Calu3 (cell line): Measurements from ENCODE around the gene INSRR. TPM values are rescaled to one million over a fixed set of nuclear protein-coding genes. Genes with fewer than 3 reads are reported as not detected.

Source experiments
- BruUV-seq: library from RNA; stranded (reverse); fragments of 400-500 nt; replicated peaks from 2 replicates; lab custom pipeline; 2021; lab: Mats Ljungman, UMichigan
- CTCF ChIA-PET: fragments of 300-600 bp; sonication (Branson Sonifier 250); formaldehyde crosslinking; loops from one replicate; lab custom pipeline; 2022; ENCODE audit warnings: antibody characterized with exemption; lab: Charles Lee
- DNase-seq: peaks from one replicate; pipeline ENCODE4 v3.0.0; 2022
- H3K27ac Mint-ChIP-seq: one replicate; pipeline ENCODE4 v1.8.0; 2022; ENCODE audit warnings: mixed read lengths; ENCODE audit not compliant: unreplicated experiment
- H3K27me3 Mint-ChIP-seq: one replicate; pipeline ENCODE4 v1.8.0; 2022; ENCODE audit warnings: mixed read lengths; ENCODE audit not compliant: unreplicated experiment
- H3K36me3 Mint-ChIP-seq: one replicate; pipeline ENCODE4 v1.8.0; 2022; ENCODE audit warnings: mild to moderate bottlenecking, moderate library complexity, mixed read lengths; ENCODE audit not compliant: insufficient read depth, unreplicated experiment
- H3K4me1 Mint-ChIP-seq: one replicate; pipeline ENCODE4 v1.8.0; 2022; ENCODE audit warnings: mild to moderate bottlenecking, low read depth, mixed read lengths; ENCODE audit not compliant: unreplicated experiment
- H3K4me3 Mint-ChIP-seq: one replicate; pipeline ENCODE4 v1.8.0; 2022; ENCODE audit warnings: mild to moderate bottlenecking, low read depth, moderate library complexity, mixed read lengths; ENCODE audit not compliant: unreplicated experiment
- H3K9me3 Mint-ChIP-seq: one replicate; pipeline ENCODE4 v1.8.0; 2022; ENCODE audit warnings: low read depth, mixed read lengths; ENCODE audit not compliant: unreplicated experiment
- intact Hi-C: fragments of 100-400 bp; cut with micrococcal nuclease; formaldehyde crosslinking; loops from one replicate; pipeline ENCODE4 v1.10.0; 2022; ENCODE audit not compliant: unreplicated experiment
- total RNA-seq: library from RNA; stranded (reverse); gene quantifications from 2 replicates; pipeline ENCODE4 v1.2.3, GENCODE V29; 2022
- TF ChIP-seq, protein P1 (sequence below): fragments of 200-600 bp; IDR thresholded peaks from one replicate; pipeline ENCODE4 v1.8.0; 2022; ENCODE audit warnings: antibody characterized with exemption; ENCODE audit not compliant: unreplicated experiment

The INSRR gene
- total RNA-seq, 1 experiment from 2014 or later, result not detected

DNA sequence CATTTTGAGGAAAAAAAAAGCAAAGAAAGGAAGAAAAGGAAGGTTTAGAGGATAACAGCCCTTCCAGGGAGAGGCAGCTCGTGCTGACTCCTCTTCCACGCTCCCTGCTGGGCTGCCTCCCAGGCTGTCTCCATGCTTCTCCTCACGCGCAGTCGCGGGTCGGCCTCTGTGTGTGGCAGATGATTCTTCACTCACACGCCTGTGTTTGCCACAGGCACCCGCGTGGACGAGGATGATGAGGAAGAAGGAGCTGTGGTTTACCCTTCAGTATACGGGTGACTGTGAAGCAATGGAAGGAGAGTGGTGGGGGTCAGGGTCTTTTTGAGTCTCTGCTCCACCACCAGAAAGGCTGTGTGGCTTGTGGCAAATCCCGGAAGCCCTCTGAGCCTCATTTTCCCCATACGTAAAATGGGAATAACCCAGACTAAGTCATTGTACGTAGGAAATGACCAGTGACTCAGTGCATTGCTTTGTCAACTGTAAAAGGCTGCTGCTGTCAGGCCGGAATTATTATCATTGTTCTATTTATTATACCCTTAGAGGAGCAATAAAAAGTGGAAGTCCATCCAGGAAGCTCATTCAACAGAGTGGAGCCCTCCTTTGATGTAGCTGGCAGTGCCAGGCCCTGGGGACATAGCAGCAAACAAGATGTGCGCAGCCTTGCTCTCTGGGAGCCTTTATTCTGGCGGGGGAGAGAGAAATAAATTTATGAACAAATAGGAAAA lies 30.4 kb downstream of the INSRR start:
- H3K4me3 Mint-ChIP-seq, result no peak overlapping the region
- H3K36me3 Mint-ChIP-seq, result no peaks in the 10 kb centered on the region
- BruUV-seq, result no TSS peak
- intact Hi-C loops, result no loop called here
- H3K27me3 Mint-ChIP-seq, result peaks cover 73% of the 10 kb centered on the region
- no peak overlapping the region for H3K27ac Mint-ChIP-seq
- TF ChIP-seq, protein P1, sequence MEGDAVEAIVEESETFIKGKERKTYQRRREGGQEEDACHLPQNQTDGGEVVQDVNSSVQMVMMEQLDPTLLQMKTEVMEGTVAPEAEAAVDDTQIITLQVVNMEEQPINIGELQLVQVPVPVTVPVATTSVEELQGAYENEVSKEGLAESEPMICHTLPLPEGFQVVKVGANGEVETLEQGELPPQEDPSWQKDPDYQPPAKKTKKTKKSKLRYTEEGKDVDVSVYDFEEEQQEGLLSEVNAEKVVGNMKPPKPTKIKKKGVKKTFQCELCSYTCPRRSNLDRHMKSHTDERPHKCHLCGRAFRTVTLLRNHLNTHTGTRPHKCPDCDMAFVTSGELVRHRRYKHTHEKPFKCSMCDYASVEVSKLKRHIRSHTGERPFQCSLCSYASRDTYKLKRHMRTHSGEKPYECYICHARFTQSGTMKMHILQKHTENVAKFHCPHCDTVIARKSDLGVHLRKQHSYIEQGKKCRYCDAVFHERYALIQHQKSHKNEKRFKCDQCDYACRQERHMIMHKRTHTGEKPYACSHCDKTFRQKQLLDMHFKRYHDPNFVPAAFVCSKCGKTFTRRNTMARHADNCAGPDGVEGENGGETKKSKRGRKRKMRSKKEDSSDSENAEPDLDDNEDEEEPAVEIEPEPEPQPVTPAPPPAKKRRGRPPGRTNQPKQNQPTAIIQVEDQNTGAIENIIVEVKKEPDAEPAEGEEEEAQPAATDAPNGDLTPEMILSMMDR, result no peak
- H3K9me3 Mint-ChIP-seq, result no peaks in the 10 kb centered on the region
- CTCF ChIA-PET, result interaction anchor here (0.5 kb wide), 1 partner anchor 117 kb away, joined by 3 read pairs; no protein-coding TSS in a partner anchor
- no peaks in the 10 kb centered on the region for H3K4me1 Mint-ChIP-seq
- no peak for DNase-seq

DNA sequence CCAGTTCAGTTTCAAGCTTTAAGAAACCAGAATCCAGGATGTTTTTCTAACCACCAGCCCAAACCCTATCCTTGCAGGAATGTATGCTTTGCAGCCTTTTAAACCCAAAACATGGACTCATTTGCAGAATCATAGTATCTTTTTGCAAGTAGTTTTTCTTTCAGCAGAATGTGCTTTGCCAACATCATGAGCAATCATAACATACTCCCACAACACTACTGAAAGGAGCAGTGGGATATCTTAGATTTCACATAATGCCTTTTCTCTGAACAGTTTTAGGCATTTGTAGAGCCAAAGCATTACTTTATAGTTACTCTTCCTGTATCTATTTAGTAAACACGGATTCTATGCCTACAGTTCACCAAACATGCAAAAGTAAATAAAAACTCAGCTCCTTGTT lies 32.3 kb downstream of the INSRR start:
- Mint-ChIP-seq H3K27ac (no peak overlapping the region), H3K27me3 (peaks cover 73% of the 10 kb centered on the region), H3K36me3 (no peaks in the 10 kb centered on the region), H3K4me1 (no peaks in the 10 kb centered on the region), H3K4me3 (no peak overlapping the region), H3K9me3 (no peaks in the 10 kb centered on the region)
- TF ChIP-seq, protein P1, result no peak
- DNase-seq, result no peak
- intact Hi-C loops, result no loop called here
- BruUV-seq, result no TSS peak
- CTCF ChIA-PET, result interaction anchor here (0.6 to 0.7 kb wide), 2 partner anchors 11 to 28 kb away, joined by 3 to 5 read pairs; no protein-coding TSS in a partner anchor

DNA sequence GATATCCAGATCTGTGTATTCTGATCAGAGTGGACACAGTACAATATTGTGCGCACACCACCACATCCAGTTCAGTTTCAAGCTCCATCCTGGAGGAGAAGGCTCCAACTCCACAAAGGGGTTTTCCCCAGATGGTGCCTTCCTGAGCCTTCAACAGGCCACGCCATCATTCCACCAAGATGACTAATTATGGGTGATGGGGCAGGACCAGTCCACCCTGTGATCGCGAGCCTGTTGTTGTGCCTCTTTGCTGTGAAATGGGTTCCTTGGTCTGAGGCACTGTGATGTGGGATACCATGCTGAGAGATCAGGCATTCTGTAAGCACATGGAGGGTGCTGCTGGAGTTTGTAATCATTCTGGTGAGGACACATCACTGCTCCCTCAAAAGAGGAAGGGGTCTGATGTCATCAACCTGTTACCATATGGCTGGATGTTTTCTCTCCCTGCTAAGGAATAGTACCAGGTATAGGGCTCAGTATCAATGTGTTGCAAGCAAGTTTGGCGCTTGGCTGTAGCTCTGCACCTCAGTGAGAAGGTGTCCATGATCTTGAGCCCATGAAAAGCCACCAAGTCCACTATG lies 35.6 kb downstream of the INSRR start:
- no peaks in the 10 kb centered on the region for H3K9me3 Mint-ChIP-seq
- BruUV-seq, result no TSS peak
- TF ChIP-seq, protein P1, result no peak
- H3K27ac Mint-ChIP-seq, result no peak overlapping the region
- DNase-seq, result no peak
- no peaks in the 10 kb centered on the region for H3K4me1 Mint-ChIP-seq
- CTCF ChIA-PET, result no interaction called here
- H3K36me3 Mint-ChIP-seq, result no peaks in the 10 kb centered on the region
- intact Hi-C loops, result no loop called here
- no peak overlapping the region for H3K4me3 Mint-ChIP-seq
- H3K27me3 Mint-ChIP-seq, result peaks cover 70% of the 10 kb centered on the region

DNA sequence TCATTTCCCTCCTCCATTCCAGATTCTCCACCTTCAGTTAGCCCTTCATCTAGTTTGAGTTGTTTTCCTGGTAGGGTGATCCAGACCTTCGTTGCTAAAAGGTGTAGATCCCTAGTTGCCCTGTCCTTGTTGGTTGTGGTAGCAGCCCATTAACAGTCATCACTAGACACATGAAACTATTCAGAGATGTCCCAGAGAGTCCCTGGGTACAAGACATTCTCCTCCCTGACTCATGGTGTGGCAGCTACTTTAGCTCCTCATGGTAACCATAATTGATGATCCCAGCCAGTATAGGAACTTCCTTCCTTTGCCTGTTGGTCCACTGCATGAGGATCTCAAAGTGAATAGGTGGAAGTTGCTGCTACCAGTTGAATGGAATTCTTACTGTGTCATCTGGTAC lies 36.2 kb downstream of the INSRR start:
- intact Hi-C loops, result no loop called here
- DNase-seq, result no peak
- H3K27ac Mint-ChIP-seq, result no peak overlapping the region
- H3K27me3 Mint-ChIP-seq, result peaks cover 63% of the 10 kb centered on the region
- H3K4me1 Mint-ChIP-seq, result no peaks in the 10 kb centered on the region
- CTCF ChIA-PET, result no interaction called here
- H3K36me3 Mint-ChIP-seq, result no peaks in the 10 kb centered on the region
- BruUV-seq, result no TSS peak
- TF ChIP-seq, protein P1, result no peak
- no peaks in the 10 kb centered on the region for H3K9me3 Mint-ChIP-seq
- H3K4me3 Mint-ChIP-seq, result no peak overlapping the region
